Stimulated activated CD4-positive, alpha-beta T cell treated with anti-CD3 and anti-CD28 coated beads, Interleukin-15, amount 100 ng/mL, for 24 hours (primary cell): ENCODE results near the gene NOS1.
"Not testable (repeated sequence)": the region's sequence is repeated elsewhere in the genome, so short reads cannot be mapped to it uniquely, and the experiment has no call there.

Experiments used
- DNase-seq: peaks from one replicate; pipeline ENCODE4 v3.0.0-alpha.2; 2020

NOS1 gene

GRCh38 chr12:117241697-117242096, 119.7 kb downstream of the NOS1 start:
- DNase-seq: no peak

- DNase-seq: no peak
Measured at GRCh38 chr12:117240081-117240755, 121.2 kb downstream of the NOS1 start.

- DNase-seq: peak; percentile 91
Measured at GRCh38 chr12:117236456-117237001, 124.9 kb downstream of the NOS1 start.

- no peak for DNase-seq
Measured at GRCh38 chr12:117235261-117235660, 126.2 kb downstream of the NOS1 start.

DNA sequence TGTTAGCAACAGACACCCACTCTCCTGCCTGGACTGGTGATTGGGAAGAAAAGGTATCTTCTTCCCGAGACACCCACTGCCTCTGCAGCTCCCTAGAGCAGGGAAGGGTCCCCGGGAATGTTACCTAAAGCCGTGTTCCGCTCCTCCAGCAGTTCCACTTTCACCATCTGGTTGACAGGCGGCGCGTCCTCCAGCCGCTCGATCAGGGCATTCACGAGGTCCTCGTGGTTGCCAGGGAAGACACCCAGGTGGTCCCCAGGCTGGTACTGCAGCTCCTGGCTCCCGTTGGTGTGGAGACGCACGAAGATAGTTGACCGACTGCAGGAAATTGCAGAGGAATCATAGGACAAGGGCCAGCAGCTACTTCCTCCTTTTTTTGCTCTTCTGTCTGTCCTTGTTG, 127.0 kb downstream of the NOS1 start:
- DNase-seq: no peak

DNA sequence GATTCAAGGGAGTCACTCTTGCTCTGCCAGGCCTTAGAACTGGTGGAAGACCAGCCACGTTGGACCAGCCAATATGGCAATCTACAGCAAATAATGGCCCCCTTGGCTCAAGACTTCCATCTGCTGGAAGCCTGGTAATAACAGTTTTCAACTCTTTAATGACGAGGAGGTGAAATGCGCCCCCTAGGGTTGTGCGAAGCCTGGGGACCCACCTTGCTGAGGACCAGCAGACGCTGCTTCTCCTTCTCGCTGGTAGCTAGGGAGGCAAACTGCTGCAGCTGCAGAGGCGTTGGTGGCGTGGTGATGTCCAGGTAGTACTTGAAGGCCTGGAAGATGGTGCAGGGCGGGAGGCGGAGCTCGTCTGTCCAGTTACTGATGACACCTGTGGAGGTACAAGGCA, 129.7 kb downstream of the NOS1 start:
- peak; percentile 4 for DNase-seq

GRCh38 chr12:117228239-117228638, 133.2 kb downstream of the NOS1 start:
- no peak for DNase-seq

DNA sequence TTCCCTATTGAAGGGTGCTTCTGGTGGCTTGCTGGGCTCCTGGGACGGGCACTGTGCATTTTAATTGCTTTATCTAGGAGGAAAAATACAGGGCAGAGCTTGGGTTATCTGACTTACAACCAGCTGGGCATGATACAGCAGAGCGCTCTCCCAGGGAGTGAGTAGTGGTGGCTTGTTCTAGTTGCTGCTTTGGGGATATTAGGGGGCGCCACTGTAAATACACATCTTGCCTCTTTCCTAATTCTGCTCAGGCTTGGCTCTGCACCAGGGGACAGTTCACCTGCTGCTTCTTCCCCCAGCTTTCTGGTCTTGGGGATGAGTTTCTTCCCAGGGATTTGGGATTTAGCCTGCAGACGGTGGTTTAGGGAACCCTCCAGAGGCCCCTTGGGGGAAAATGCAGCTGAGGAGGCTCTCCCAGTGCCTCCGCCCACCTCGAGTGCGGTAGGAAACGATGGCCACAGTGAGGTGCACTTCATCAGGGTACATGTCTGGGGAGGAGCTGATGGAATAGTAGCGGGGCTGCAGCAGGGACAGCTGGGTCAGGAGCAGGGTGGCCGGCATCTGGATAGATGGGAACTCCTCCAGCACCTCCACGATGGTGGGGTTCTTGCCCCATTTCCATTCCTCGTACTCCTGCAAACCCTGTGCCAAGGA, 134.3 kb downstream of the NOS1 start:
- no peak for DNase-seq

DNA sequence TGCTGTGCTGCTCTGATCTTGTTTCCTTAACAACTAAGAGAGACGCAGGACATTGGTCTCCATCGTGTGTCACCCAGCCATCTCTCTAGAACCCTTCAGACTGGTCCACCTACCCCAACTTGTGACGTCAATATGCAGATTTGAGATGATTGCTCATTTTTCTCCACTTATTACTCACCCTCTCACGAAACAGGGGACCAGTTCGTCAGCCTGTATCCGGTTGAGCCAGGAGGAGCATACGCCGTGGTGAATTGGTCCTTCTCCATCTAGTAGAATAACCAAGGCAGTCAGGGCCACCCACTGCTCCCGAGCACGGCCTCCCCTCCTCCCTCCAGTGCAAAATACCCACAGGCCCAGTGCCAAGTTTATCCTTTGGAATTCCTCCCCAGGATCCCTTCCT, 134.9 kb downstream of the NOS1 start:
- DNase-seq: no peak

DNA sequence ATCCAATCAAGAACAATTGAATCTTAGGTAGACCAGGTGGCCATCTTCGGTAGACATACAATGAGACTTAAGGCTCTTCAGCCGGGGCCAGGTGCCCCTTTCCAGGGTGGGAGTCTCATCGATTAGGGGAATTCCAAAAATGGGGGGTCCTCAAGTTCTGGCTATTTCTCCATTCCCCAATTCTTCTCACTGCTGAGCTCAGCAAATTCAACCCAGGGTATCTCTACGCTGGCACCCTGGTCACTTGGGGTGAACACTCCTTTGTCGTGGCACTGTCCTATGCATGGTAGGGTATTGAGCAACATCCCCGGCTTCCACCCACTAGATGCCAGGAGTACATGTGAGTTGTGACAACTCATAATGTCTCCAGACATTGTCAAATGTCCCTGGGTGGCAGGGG, 136.2 kb downstream of the NOS1 start:
- no peak for DNase-seq

DNA sequence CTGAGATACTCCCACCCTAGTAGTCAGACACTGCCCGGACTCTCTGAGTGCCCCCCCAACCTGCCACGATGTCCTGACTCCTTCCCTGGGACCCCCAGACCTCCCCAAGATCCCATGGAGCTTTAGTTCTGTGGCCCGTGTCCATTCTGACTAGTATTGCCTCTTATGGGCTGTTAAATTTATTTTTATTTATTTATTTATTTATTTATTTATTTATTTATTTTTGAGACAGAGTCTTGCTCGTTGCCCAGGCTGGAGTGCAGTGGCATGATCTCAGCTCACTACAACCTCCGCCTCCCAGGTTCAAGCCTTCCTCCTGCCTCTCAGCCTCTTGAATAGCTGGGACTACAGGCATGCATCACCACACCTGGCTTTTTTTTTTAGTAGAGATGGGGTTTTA, 140.5 kb downstream of the NOS1 start:
- DNase-seq: not testable (repeated sequence)

DNA sequence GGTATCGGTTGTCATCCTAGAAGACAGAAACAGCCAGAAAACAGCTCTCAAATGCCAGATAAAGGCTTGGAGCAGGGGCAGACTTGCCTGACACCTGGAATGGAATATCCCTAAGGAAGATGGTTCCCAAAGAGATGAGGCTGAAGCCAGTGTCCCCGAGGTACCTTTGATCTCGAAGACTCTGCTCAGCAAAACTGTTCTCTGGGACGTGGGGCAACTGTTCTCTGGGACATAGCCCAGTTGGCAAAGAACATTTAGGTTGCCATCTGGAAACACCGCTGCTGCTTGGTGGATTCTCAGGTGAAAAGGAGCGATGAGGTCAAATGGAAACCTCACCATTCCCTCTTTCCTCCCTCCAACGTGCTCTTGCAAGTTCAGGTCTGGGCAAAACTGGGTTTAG, 143.3 kb downstream of the NOS1 start:
- DNase-seq: no peak

- no peak for DNase-seq
Measured at GRCh38 chr12:117216686-117217085, 144.7 kb downstream of the NOS1 start.

DNA sequence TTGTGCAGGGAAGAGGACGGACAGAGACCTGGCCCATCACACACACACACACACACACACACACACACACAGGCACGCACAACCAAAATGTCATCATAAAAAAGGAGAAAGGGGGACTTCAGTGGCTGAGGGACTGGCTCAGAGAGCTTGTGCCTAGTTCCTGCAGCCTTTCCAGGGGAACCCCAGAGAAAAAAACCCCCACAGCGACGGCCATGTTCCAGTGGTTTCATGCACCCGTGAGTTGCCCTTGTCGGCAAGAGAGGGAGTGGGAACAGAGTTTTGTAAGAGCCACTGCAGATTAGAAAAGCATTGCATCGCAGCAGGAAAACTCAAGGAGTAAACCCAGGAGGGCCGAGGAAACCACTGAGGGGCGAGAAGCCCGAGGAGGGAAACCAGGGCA, 146.6 kb downstream of the NOS1 start:
- DNase-seq: no peak

GRCh38 chr12:117213295-117213808, 148.1 kb downstream of the NOS1 start:
- no peak for DNase-seq

GRCh38 chr12:117212563-117213190, 148.7 kb downstream of the NOS1 start:
- DNase-seq: peak; percentile 75

DNA sequence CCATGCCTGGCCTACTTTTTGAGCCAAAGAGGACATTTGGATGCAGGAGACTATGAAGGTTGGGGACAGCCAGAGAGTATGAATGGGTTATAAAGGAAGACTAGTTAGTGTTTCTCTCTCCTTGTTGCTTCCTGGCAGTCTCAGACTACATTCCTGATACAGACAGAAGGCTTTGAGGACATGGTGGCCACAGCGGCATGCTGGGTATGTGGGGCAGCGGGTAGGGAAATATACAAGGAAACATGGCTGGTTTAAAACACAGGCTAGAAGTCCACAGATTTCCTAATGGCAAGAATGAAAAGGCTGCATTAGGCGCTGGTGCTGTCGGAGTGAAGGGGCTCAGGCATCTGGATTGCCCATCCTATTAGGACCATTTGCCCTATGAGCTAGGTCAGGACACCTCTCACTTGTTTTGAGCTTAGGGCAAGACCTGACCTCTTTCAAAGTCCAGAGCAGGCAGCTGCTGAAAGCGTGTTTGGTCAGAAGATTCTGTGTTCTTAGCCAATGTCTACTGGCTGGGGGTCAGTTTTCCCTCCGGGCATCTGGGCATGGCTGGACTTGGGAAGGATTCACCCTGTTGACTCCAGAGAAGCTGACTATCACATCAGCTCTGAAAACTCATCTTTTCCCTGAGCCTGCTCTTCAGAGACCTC, 151.0 kb downstream of the NOS1 start:
- no peak for DNase-seq

GRCh38 chr12:117209626-117210025, 151.8 kb downstream of the NOS1 start:
- no peak for DNase-seq

DNA sequence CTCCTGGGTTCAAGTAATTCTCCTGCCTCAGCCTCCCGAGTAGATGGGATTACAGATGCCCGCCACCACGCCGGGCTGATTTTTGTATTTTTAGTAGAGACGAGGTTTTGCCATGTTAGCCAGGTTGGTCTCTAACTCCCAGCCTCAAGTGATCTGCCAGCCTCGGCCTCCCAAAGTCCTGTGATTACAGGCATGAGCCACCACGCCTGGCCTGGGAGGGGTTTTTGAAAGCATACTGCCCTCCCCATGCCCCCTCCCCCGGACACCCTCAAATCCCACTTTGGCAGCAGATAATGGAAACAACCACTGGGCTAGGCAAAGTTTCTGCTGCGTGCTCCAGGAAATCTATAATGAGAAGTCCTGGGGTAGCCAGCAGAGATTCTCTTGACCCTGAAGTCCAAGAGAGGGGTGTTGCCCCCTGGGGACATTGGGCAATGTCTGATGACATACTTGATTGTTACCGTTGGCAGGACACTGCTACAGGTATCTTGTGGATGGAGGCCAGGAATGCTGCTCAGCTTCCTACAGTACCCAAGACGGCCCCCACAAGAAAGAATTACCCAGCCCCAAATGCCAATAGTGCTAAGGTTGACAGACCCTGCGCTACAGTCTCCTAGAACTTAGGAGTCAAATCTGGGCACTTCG, 152.5 kb downstream of the NOS1 start:
- no peak for DNase-seq

DNA sequence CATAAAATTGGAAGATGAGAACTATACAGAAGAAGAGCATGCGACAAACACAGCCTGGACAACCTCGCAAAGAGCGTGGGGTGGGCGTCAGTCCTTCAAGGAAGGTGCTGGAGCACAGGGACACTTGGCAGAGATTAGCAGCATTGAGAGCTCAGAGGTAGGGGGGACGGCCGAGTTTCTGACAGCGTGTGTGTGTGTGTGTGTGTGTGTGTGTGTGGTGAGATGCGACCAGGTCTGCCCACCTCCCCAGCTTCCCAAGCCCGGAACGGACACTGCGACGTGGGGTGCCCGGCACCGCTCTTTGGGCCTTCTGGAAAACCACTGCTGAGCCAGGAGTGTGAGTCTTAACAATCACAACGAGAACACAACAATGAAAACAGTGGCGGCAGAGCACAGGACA, 153.2 kb downstream of the NOS1 start:
- DNase-seq: no peak

DNA sequence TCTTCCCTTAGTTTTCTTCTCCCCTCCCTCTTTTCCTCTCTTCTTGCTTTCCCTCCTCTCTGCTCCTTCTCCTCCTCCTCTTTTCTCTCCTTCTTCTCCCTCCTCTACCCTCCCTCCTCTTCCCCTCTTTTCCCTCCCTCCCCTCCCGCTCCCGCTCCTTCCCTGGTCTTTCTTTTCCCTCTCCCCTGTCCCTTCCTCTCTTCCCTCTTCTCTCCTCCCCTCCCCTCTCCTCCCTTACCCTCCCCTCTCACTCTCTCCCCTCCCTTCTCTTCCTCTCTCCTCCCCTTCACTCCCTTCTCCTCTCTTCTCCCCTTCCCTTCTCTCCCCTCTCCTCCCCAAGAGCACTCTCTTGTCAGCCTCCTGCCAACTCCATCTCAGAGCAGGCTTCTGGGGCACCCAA, 153.8 kb downstream of the NOS1 start:
- no peak for DNase-seq

DNA sequence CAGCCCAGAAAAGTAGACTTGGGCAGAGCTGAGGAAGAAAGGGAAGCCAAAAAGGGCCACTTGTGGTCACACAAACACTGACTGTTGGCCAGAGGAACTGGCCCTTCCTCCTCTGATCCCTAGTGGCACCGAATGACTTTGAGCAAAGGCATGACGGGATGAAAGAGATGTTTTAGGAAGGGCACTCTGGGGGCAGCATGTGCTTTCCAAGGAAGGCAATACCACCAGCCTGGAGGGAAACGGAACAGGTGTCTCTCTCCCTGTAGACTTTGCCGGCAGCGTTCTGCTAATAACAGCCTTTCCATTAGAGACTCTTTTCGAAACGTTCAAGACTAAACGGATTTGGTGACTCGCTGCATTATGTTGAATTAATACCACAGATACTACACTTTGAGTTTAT, 158.9 kb downstream of the NOS1 start:
- no peak for DNase-seq

GRCh38 chr12:117202033-117202432, 159.4 kb downstream of the NOS1 start:
- DNase-seq: no peak
